A549 (cell line): ENCODE data around the gene C16orf78. TPM values are rescaled to one million over a fixed set of nuclear protein-coding genes. Genes with fewer than 3 reads are reported as not detected.

ENCODE experiments used
- ATAC-seq, 2 experiments: fragments of 200-7000 bp in 1 of 2; fragments of >200 bp in 1 of 2; cut with Nextera tagmentation in 1 of 2; cut with Tn5 transposase in 1 of 2; 3 replicates each; pipeline versions ENCODE4 v1.8.0 to v1.9.1; 2018 to 2020; ENCODE audit warnings: mild to moderate bottlenecking in 1 of 2, moderate library complexity in 1 of 2
- CTCF ChIA-PET: fragments of 300-600 bp; sonication (Branson Sonifier 250); formaldehyde crosslinking; extraction: SDS; loops from one replicate; lab custom pipeline; 2021; ENCODE audit warnings: antibody characterized with exemption, inconsistent platforms; lab: Yijun Ruan, JAX
- POLR2A ChIA-PET: fragments of 350-600 bp; formaldehyde crosslinking; extraction: SDS; loops from one replicate; lab custom pipeline; 2021; ENCODE audit warnings: antibody characterized with exemption, inconsistent platforms; lab: Yijun Ruan, JAX
- DNase-seq, 2 experiments: peaks; one replicate each; pipeline versions ENCODE4 v3.0.0 to v3.0.0-alpha.2; 2011 to 2016; ENCODE audit warnings: low read depth in 1 of 2, low spot score in 1 of 2
- FAIRE-seq: peaks from 2 replicates; lab custom pipeline; 2011; peaks lifted over from hg19 to GRCh38; lab: Jason Lieb, UNC
- H3K27ac ChIP-seq, 2 experiments: fragments of >200 bp; sonication (Bioruptor Twin); formaldehyde crosslinking; 3 replicates each; pipeline ENCODE4 v1.5.1; 2016 to 2017
- H3K4me1 ChIP-seq: fragments of >200 bp; sonication (Bioruptor Twin); formaldehyde crosslinking; 3 replicates; pipeline ENCODE4 v1.6.1; 2016
- H3K4me2 ChIP-seq: fragments of >200 bp; sonication (Bioruptor Twin); formaldehyde crosslinking; 3 replicates; pipeline ENCODE4 v1.6.1; 2016
- H3K4me3 ChIP-seq: fragments of >200 bp; sonication (Bioruptor Twin); formaldehyde crosslinking; 3 replicates; pipeline ENCODE4 v1.5.1; 2016
- H3K9me3 ChIP-seq: fragments of >200 bp; sonication (Bioruptor Twin); formaldehyde crosslinking; 3 replicates; pipeline ENCODE4 v1.6.1; 2016
- CEBPB ChIP-seq, 2 experiments: fragments of >200 bp in 1 of 2; sonication (Bioruptor Twin) in 1 of 2; formaldehyde crosslinking in 1 of 2; IDR thresholded peaks; 2 replicates each; pipeline ENCODE4 v1.6.1; 2012 to 2016
- CHD4 ChIP-seq: fragments of 200-600 bp; sonication (generic); IDR thresholded peaks from 2 replicates; pipeline ENCODE4 v1.6.1; 2016; ENCODE audit warnings: antibody characterized with exemption, mild to moderate bottlenecking, borderline replicate concordance
- ELK1 ChIP-seq: fragments of 150-350 bp; IDR thresholded peaks from 2 replicates; pipeline ENCODE4 v1.6.1; 2014; ENCODE audit warnings: low read depth, mild to moderate bottlenecking, low read length
- EP300 ChIP-seq, 2 experiments: fragments of >200 bp; sonication (Bioruptor Twin); formaldehyde crosslinking; IDR thresholded peaks; 2 replicates in 1 of 2; 3 replicates in 1 of 2; pipeline ENCODE4 v1.6.1; 2016 to 2017
- FOSB ChIP-seq: fragments of 250-450 bp; sonication (Bioruptor Pico); IDR thresholded peaks from 2 replicates; pipeline ENCODE4 v1.5.0; 2020; ENCODE audit warnings: mild to moderate bottlenecking, moderate library complexity
- FOXS1 ChIP-seq: fragments of 250-450 bp; sonication (Bioruptor Pico); IDR thresholded peaks from 2 replicates; pipeline ENCODE4 v1.5.0; 2020; ENCODE audit warnings: mild to moderate bottlenecking, moderate library complexity
- HDAC2 ChIP-seq: fragments of 200-600 bp; sonication (generic); IDR thresholded peaks from 2 replicates; pipeline ENCODE4 v1.6.1; 2016
- JUNB ChIP-seq: fragments of >200 bp; sonication (Bioruptor Twin); formaldehyde crosslinking; IDR thresholded peaks from 2 replicates; pipeline ENCODE4 v1.6.1; 2016
- KDM1A ChIP-seq: fragments of 200-600 bp; sonication (generic); IDR thresholded peaks from 2 replicates; pipeline ENCODE4 v1.6.1; 2016; ENCODE audit warnings: low read depth, mild to moderate bottlenecking
- MAZ ChIP-seq: fragments of 150-350 bp; IDR thresholded peaks from 2 replicates; pipeline ENCODE4 v1.6.1; 2014; ENCODE audit warnings: antibody characterized with exemption, low read depth, low read length, borderline replicate concordance
- NPAS2 ChIP-seq: fragments of 250-450 bp; sonication (Bioruptor Pico); IDR thresholded peaks from 2 replicates; pipeline ENCODE4 v1.8.0; 2022; ENCODE audit warnings: mild to moderate bottlenecking, moderate library complexity, borderline replicate concordance
- RAD21 ChIP-seq, 2 experiments: fragments of >200 bp in 1 of 2; sonication (Bioruptor Twin) in 1 of 2; formaldehyde crosslinking in 1 of 2; IDR thresholded peaks in 1 of 2; conservative IDR thresholded peaks in 1 of 2; 2 replicates in 1 of 2; 3 replicates in 1 of 2; pipeline ENCODE4 v1.6.1; 2012 to 2018; ENCODE audit warnings: inconsistent platforms in 1 of 2
- RCOR1 ChIP-seq: fragments of 150-350 bp; IDR thresholded peaks from 2 replicates; pipeline ENCODE4 v1.6.1; 2014; ENCODE audit warnings: antibody characterized with exemption, low read length, low read depth
- RNF2 ChIP-seq: fragments of 200-600 bp; sonication (generic); IDR thresholded peaks from 2 replicates; pipeline ENCODE4 v1.6.1; 2016; ENCODE audit warnings: low read depth, mild to moderate bottlenecking, antibody characterized with exemption, moderate library complexity, borderline replicate concordance
- SREBF2 ChIP-seq: fragments of 450-650 bp; IDR thresholded peaks from 2 replicates; pipeline ENCODE4 v1.6.1; 2014; ENCODE audit warnings: mild to moderate bottlenecking, moderate library complexity
- TP53 ChIP-seq: fragments of 250-450 bp; sonication (Bioruptor Pico); IDR thresholded peaks from 2 replicates; pipeline ENCODE4 v1.5.0; 2021; ENCODE audit warnings: mild to moderate bottlenecking, moderate library complexity
- ZC3H11A ChIP-seq: fragments of 450-650 bp; IDR thresholded peaks from 2 replicates; pipeline ENCODE4 v1.6.1; 2014; ENCODE audit warnings: antibody characterized with exemption, mild to moderate bottlenecking
- WGBS: methylation state at CpG from one replicate; pipeline ENCODE4 v1.1.6; 2017; ENCODE audit errors: missing lambda C conversion rate; 5-methylcytosine and 5-hydroxymethylcytosine counted together
- polyA plus RNA-seq, 4 experiments: library from polyadenylated mRNA; depleted of rRNA in 3 of 4; stranded (reverse); fragments of >200 nt; fragmentation: RNase III in 1 of 4; extraction: RNeasy Plus Mini Kit Qiagen cat#74134 plus additional on column Dnase treatment in 1 of 4; gene quantifications; 2 replicates in 3 of 4; 3 replicates in 1 of 4; pipeline ENCODE4 v1.2.3, GENCODE V29; 2011 to 2017
- TF ChIP-seq, protein P1 (sequence below): IDR thresholded peaks from 2 replicates; pipeline ENCODE4 v1.6.1; 2012
- TF ChIP-seq, protein P2 (sequence below): fragments of 250-450 bp; sonication (Bioruptor Pico); IDR thresholded peaks from 2 replicates; pipeline ENCODE4 v1.5.0; 2021; ENCODE audit warnings: mild to moderate bottlenecking, moderate library complexity, borderline replicate concordance

The C16orf78 gene
- polyA plus RNA-seq, 2 of the 4 experiments (the other 2 are of a cell fraction) = not detected

GRCh38 chr16:49415083-49415482 lies 41.5 kb downstream of the C16orf78 start:
- POLR2A ChIA-PET = no interaction called here
- ATAC-seq = no peak
- WGBS = 36% methylated on average over 9 of the region's 10 CpGs

DNA sequence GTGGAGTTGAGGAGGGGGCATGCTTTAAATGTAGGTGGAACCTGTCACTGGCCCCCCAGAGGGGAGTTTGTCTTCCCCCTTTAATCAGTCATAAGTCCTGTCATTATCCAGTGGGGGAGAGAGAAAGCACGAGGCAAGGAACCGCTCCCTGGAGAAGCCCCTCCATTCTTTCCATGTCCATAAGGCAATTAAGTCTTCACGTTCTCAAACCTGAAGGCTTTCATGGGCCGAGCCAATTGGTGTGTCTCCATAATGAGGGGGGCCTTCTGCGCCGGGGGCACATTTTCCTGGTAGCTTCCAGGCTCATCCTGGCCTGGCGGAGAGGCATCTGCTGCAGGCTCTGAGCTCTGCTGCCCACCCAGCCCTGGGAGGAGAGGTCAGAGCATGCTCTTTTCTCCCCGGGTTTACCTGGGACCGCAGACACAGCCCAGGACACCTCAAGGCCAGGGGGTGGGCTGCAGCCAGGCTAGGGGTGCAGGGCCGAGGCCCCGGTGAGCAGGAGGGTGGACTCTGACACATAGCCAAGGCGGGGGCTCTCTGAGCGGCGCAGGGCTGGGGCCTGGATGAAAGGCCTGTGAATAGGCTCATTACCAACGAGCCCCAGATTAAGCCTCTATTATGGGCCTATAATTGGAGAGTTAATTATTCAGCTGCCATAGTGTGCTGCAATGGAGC lies 42.5 kb downstream of the C16orf78 start:
- H3K27ac ChIP-seq = no peak overlapping the region
- ChIA-PET POLR2A (no interaction called here), CTCF (interaction anchor here (0.5 to 6.5 kb wide), 2 partner anchors 8 to 440 kb away, joined by 3 to 34 read pairs; partner anchors contain the start of gene ZNF423)
- TF ChIP-seq FOSB (CRISPR knock-in tag) = no peak
- no peak for TF ChIP-seq JUNB
- no peak for TF ChIP-seq CEBPB (IDR thresholded peaks at IDR 0.05)
- no peak for TF ChIP-seq HDAC2
- no peak for TF ChIP-seq SREBF2
- no peaks in the 10 kb centered on the region for H3K9me3 ChIP-seq
- no peak overlapping the region for H3K4me3 ChIP-seq
- FAIRE-seq (no peak), ATAC-seq (no peak), DNase-seq (no peak)
- WGBS = 20% methylated on average over 7 of the region's 15 CpGs
- no peaks in the 10 kb centered on the region for H3K4me1 ChIP-seq
- no peak overlapping the region for H3K4me2 ChIP-seq

More at GRCh38 chr16:49415083-49415482, 41.5 kb downstream of the C16orf78 start:
- H3K27ac ChIP-seq = no peak overlapping the region
- DNase-seq = no peak
- CTCF ChIA-PET = interaction anchor here (0.6 to 1.1 kb wide), 3 partner anchors 12 to 507 kb away, joined by 3 to 4 read pairs (median 4); no protein-coding TSS in a partner anchor
- no peak for FAIRE-seq
- no peak overlapping the region for H3K4me3 ChIP-seq
- TF ChIP-seq EP300 (IDR thresholded peaks at IDR 0.05) (no peak), SREBF2 (no peak)
- TF ChIP-seq, all 56 proteins: peak for 0
- Histone ChIP-seq H3K9me3 (no peaks in the 10 kb centered on the region), H3K4me1 (no peaks in the 10 kb centered on the region), H3K4me2 (no peak overlapping the region)

DNA sequence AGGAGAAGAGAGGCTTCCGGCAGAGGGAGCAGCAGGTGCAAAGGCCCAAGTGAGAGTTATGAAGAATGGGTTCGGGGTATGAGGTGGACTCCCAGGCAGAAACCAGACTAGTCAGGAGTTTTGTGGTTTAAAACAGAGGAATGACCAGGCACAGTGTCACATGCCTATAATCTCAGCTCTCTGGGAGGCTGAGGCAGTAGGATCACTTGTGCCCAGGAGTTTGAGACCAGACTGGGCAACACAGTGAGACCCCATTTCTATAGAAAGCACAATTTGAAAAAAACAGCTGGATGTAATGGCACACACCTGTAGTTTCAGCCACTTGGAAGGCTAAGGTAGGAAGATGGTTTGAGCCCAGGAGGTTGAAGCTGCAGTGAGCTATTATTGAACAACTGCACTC lies 43.8 kb downstream of the C16orf78 start:
- H3K9me3 ChIP-seq = no peaks in the 10 kb centered on the region
- POLR2A ChIA-PET = no interaction called here
- CTCF ChIA-PET = interaction anchor here (6.5 kb wide), 1 partner anchor 9 kb away, joined by 34 read pairs; no protein-coding TSS in a partner anchor

More for the DNA sequence above, 43.8 kb downstream of the C16orf78 start:
- DNase-seq = no peak
- H3K27ac ChIP-seq = no peak overlapping the region
- H3K4me1 ChIP-seq = no peaks in the 10 kb centered on the region
- ATAC-seq = no peak
- TF ChIP-seq CHD4 = no peak
- TF ChIP-seq TP53 = no peak
- TF ChIP-seq, protein P1, sequence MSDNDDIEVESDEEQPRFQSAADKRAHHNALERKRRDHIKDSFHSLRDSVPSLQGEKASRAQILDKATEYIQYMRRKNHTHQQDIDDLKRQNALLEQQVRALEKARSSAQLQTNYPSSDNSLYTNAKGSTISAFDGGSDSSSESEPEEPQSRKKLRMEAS = no peak
- no peak for TF ChIP-seq FOSB (CRISPR knock-in tag)
- no peak for TF ChIP-seq KDM1A
- no peak for TF ChIP-seq NPAS2 (CRISPR knock-in tag)
- no peak for TF ChIP-seq RCOR1
- TF ChIP-seq FOXS1 (CRISPR knock-in tag) = no peak
- TF ChIP-seq RNF2 = no peak
- TF ChIP-seq, protein P2, sequence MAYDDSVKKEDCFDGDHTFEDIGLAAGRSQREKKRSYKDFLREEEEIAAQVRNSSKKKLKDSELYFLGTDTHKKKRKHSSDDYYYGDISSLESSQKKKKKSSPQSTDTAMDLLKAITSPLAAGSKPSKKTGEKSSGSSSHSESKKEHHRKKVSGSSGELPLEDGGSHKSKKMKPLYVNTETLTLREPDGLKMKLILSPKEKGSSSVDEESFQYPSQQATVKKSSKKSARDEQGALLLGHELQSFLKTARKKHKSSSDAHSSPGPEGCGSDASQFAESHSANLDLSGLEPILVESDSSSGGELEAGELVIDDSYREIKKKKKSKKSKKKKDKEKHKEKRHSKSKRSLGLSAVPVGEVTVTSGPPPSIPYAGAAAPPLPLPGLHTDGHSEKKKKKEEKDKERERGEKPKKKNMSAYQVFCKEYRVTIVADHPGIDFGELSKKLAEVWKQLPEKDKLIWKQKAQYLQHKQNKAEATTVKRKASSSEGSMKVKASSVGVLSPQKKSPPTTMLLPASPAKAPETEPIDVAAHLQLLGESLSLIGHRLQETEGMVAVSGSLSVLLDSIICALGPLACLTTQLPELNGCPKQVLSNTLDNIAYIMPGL (CRISPR knock-in tag) = no peak
- TF ChIP-seq ZC3H11A = no peak
- TF ChIP-seq RAD21 (conservative IDR thresholded peaks at IDR 0.05 in 1 of 2, IDR thresholded peaks at IDR 0.05 in 1 of 2) = no peak
- TF ChIP-seq MAZ = no peak
- TF ChIP-seq EP300 (IDR thresholded peaks at IDR 0.05) = no peak
- TF ChIP-seq ELK1 = no peak
- no peak for FAIRE-seq
- H3K4me3 ChIP-seq = no peak overlapping the region
- no peak overlapping the region for H3K4me2 ChIP-seq
- 47% methylated on average over 2 of the region's 2 CpGs for WGBS
